ENCODE results near the gene RAP1A. TPM values are rescaled to one million over a fixed set of nuclear protein-coding genes. Genes with fewer than 3 reads are reported as not detected.

The RAP1A gene
- polyA plus RNA-seq, 1 donor, result 95.2 TPM

GRCh38 chr1:111754984-111755330, 135.4 kb downstream of the RAP1A start:
- Histone ChIP-seq H3K4me1 (ENCODE audit: control insufficient read depth, insufficient read depth, low read length) (peaks cover 8% of the 10 kb centered on the region), H3K36me3 (ENCODE audit: control insufficient read depth, insufficient read depth, low read length) (peaks cover 2% of the 10 kb centered on the region), H3K27ac (ENCODE audit: low read length) (peak overlapping the region; percentile 98), H3K4me3 (ENCODE audit: low read length) (peak overlapping the region; percentile 86), H3K9me3 (ENCODE audit: control insufficient read depth, low read depth, low read length) (no peaks in the 10 kb centered on the region), H3K27me3 (ENCODE audit: control insufficient read depth, insufficient read depth, low read length) (no peaks in the 10 kb centered on the region)
- 0% methylated on average over 1 of the region's 12 CpGs for WGBS (ENCODE audit: insufficient coverage, low lambda C conversion rate)
- DNase-seq, result no peak

GRCh38 chr1:111755331-111756123, 135.9 kb downstream of the RAP1A start, which contains the start of gene DDX20:
Gene DDX20, plus strand, starts transcription at chr1:111755901. Its CDS starts 24 bp downstream, at chr1:111755925.
- peaks cover 8% of the 10 kb centered on the region for H3K4me1 ChIP-seq (ENCODE audit: control insufficient read depth, insufficient read depth, low read length)
- no peaks in the 10 kb centered on the region for H3K9me3 ChIP-seq (ENCODE audit: control insufficient read depth, low read depth, low read length)
- peaks cover 5% of the 10 kb centered on the region for H3K36me3 ChIP-seq (ENCODE audit: control insufficient read depth, insufficient read depth, low read length)
- H3K4me3 ChIP-seq (ENCODE audit: low read length), result peak within 1 kb of the TSS; percentile 86
- peak; percentile 96 to 98 for DNase-seq
- H3K27ac ChIP-seq (ENCODE audit: low read length), result peak within 1 kb of the TSS; percentile 98
- WGBS (ENCODE audit: insufficient coverage, low lambda C conversion rate), result 0% methylated on average over 1 of the region's 67 CpGs
- H3K27me3 ChIP-seq (ENCODE audit: control insufficient read depth, insufficient read depth, low read length), result no peaks in the 10 kb centered on the region

GRCh38 chr1:111756124-111756513, 136.5 kb downstream of the RAP1A start:
- peaks cover 7% of the 10 kb centered on the region for H3K36me3 ChIP-seq (ENCODE audit: control insufficient read depth, insufficient read depth, low read length)
- WGBS (ENCODE audit: insufficient coverage, low lambda C conversion rate), result no CpG with 5 or more reads among the region's 35 CpGs
- DNase-seq, result no peak

GRCh38 chr1:111758373-111758772, 138.8 kb downstream of the RAP1A start:
- Histone ChIP-seq H3K4me1 (ENCODE audit: control insufficient read depth, insufficient read depth, low read length) (peaks cover 8% of the 10 kb centered on the region), H3K9me3 (ENCODE audit: control insufficient read depth, low read depth, low read length) (no peaks in the 10 kb centered on the region), H3K27ac (ENCODE audit: low read length) (no peak overlapping the region), H3K4me3 (ENCODE audit: low read length) (no peak overlapping the region), H3K27me3 (ENCODE audit: control insufficient read depth, insufficient read depth, low read length) (no peaks in the 10 kb centered on the region), H3K36me3 (ENCODE audit: control insufficient read depth, insufficient read depth, low read length) (peaks cover 19% of the 10 kb centered on the region)
- WGBS (ENCODE audit: insufficient coverage, low lambda C conversion rate), result 40% methylated on average over 1 of the region's 2 CpGs
- no peak for DNase-seq

More at GRCh38 chr1:111756124-111756513, 136.5 kb downstream of the RAP1A start:
- Histone ChIP-seq H3K27ac (ENCODE audit: low read length) (peak overlapping the region; percentile 98), H3K4me3 (ENCODE audit: low read length) (peak overlapping the region; percentile 86), H3K27me3 (ENCODE audit: control insufficient read depth, insufficient read depth, low read length) (no peaks in the 10 kb centered on the region), H3K9me3 (ENCODE audit: control insufficient read depth, low read depth, low read length) (no peaks in the 10 kb centered on the region), H3K4me1 (ENCODE audit: control insufficient read depth, insufficient read depth, low read length) (peaks cover 8% of the 10 kb centered on the region)

GRCh38 chr1:111761717-111762116, 142.1 kb downstream of the RAP1A start:
- Histone ChIP-seq H3K4me1 (ENCODE audit: control insufficient read depth, insufficient read depth, low read length) (peaks cover 3% of the 10 kb centered on the region), H3K36me3 (ENCODE audit: control insufficient read depth, insufficient read depth, low read length) (peaks cover 42% of the 10 kb centered on the region), H3K27ac (ENCODE audit: low read length) (no peak overlapping the region), H3K9me3 (ENCODE audit: control insufficient read depth, low read depth, low read length) (no peaks in the 10 kb centered on the region), H3K4me3 (ENCODE audit: low read length) (no peak overlapping the region), H3K27me3 (ENCODE audit: control insufficient read depth, insufficient read depth, low read length) (no peaks in the 10 kb centered on the region)
- 20% methylated on average over 1 of the region's 2 CpGs for WGBS (ENCODE audit: insufficient coverage, low lambda C conversion rate)
- no peak for DNase-seq

- no peak overlapping the region for H3K27ac ChIP-seq (ENCODE audit: low read length)
- no peak for DNase-seq
- H3K9me3 ChIP-seq (ENCODE audit: control insufficient read depth, low read depth, low read length), result no peaks in the 10 kb centered on the region
- H3K27me3 ChIP-seq (ENCODE audit: control insufficient read depth, insufficient read depth, low read length), result no peaks in the 10 kb centered on the region
- H3K4me1 ChIP-seq (ENCODE audit: control insufficient read depth, insufficient read depth, low read length), result peaks cover 3% of the 10 kb centered on the region
- WGBS (ENCODE audit: insufficient coverage, low lambda C conversion rate), result 100% methylated on average over 1 of the region's 2 CpGs
- H3K36me3 ChIP-seq (ENCODE audit: control insufficient read depth, insufficient read depth, low read length), result peaks cover 46% of the 10 kb centered on the region
- H3K4me3 ChIP-seq (ENCODE audit: low read length), result no peak overlapping the region
Measured at GRCh38 chr1:111762332-111762731, 142.7 kb downstream of the RAP1A start.

Other genes with a start within 250 kb of the RAP1A start
- 4.1 TPM for gene OVGP1, start 192.1 kb upstream of the RAP1A start, polyA plus RNA-seq
- gene WDR77, start 170.5 kb upstream of the RAP1A start, polyA plus RNA-seq, result 35.3 TPM
- 333 TPM for gene ATP5PB, start 170.3 kb upstream of the RAP1A start, polyA plus RNA-seq
- 3.6 TPM for gene C1orf162, start 145.8 kb upstream of the RAP1A start, polyA plus RNA-seq
- 2.9 TPM for gene ADORA3, start 116.2 kb upstream of the RAP1A start, polyA plus RNA-seq
- gene TMIGD3, start 116.2 kb upstream of the RAP1A start, polyA plus RNA-seq, result 1.4 TPM
- 4.2 TPM for gene INKA2, start 119.6 kb downstream of the RAP1A start, polyA plus RNA-seq
- 13.8 TPM for gene DDX20, start 136.1 kb downstream of the RAP1A start, polyA plus RNA-seq